CD14-positive monocyte (primary cell): Measurements from ENCODE around the gene CYP17A1. TPM values are rescaled to one million over a fixed set of nuclear protein-coding genes. Genes with fewer than 3 reads are reported as not detected.

Experiments
- DNase-seq, 3 donors: peaks; one replicate each; pipeline ENCODE4 v3.0.0-alpha.2; 2011 to 2022
- H2AFZ ChIP-seq: 2 replicates; pipeline ENCODE4 v1.6.0; 2012; ENCODE audit warnings: mild to moderate bottlenecking, low read depth, low read length, inconsistent platforms; ENCODE audit not compliant: insufficient read depth, poor library complexity, severe bottlenecking
- H3K27ac ChIP-seq, 2 donors: 1 replicate in 1 of 2; 2 replicates in 1 of 2; pipeline ENCODE4 v1.5.1; 2012 to 2013; ENCODE audit warnings: low read length in 2 of 2, control low read depth in 1 of 2, inconsistent platforms in 1 of 2, low read depth in 1 of 2, mild to moderate bottlenecking in 1 of 2
- H3K27me3 ChIP-seq, 2 donors: one replicate each; pipeline versions ENCODE4 v1.6.0 to v1.6.1; 2011 to 2013; ENCODE audit warnings: low read length in 2 of 2; ENCODE audit not compliant: control insufficient read depth in 2 of 2, insufficient read depth in 2 of 2
- H3K36me3 ChIP-seq, 2 donors: replicated peaks in 1 of 2; 1 replicate in 1 of 2; 2 replicates in 1 of 2; pipeline versions ENCODE4 v1.5.1 to v1.6.1; 2012 to 2013; ENCODE audit warnings: low read length in 2 of 2, control low read depth in 1 of 2, inconsistent platforms in 1 of 2, mild to moderate bottlenecking in 1 of 2; ENCODE audit not compliant: insufficient read depth in 2 of 2, control insufficient read depth in 1 of 2
- H3K4me1 ChIP-seq, 2 donors: 1 replicate in 1 of 2; 2 replicates in 1 of 2; pipeline versions ENCODE4 v1.5.1 to v1.6.1; 2012 to 2013; ENCODE audit warnings: low read length in 2 of 2, control low read depth in 1 of 2, inconsistent platforms in 1 of 2, mild to moderate bottlenecking in 1 of 2, moderate library complexity in 1 of 2; ENCODE audit not compliant: insufficient read depth in 2 of 2, control insufficient read depth in 1 of 2
- H3K4me2 ChIP-seq: replicated peaks from 2 replicates; pipeline ENCODE3; 2012; ENCODE audit warnings: low read length, moderate library complexity, mild to moderate bottlenecking; ENCODE audit not compliant: poor library complexity, severe bottlenecking; ENCODE audit errors: extremely low read depth
- H3K4me3 ChIP-seq, 3 experiments: fragments of 200-600 bp in 1 of 3; sonication (generic) in 1 of 3; replicated peaks in 1 of 3; 1 replicate in 2 of 3; 2 replicates in 1 of 3; pipeline ENCODE4 v1.5.1; 2011 to 2013; ENCODE audit warnings: low read length in 3 of 3, mild to moderate bottlenecking in 3 of 3, control low read depth in 2 of 3, low read depth in 2 of 3, inconsistent platforms in 1 of 3, moderate library complexity in 1 of 3
- H3K79me2 ChIP-seq: 2 replicates; pipeline ENCODE4 v1.6.0; 2012; ENCODE audit warnings: mild to moderate bottlenecking, control low read depth, inconsistent platforms, low read length, moderate library complexity; ENCODE audit not compliant: insufficient read depth
- H3K9ac ChIP-seq: 2 replicates; pipeline ENCODE4 v1.6.0; 2017; ENCODE audit warnings: low read length, mild to moderate bottlenecking; ENCODE audit not compliant: insufficient read depth, poor library complexity, severe bottlenecking
- H3K9me3 ChIP-seq, 2 donors: replicated peaks in 1 of 2; 1 replicate in 1 of 2; 2 replicates in 1 of 2; pipeline versions ENCODE4 v1.5.1 to v1.6.1; 2012 to 2013; ENCODE audit warnings: low read length in 2 of 2, control low read depth in 1 of 2; ENCODE audit not compliant: control insufficient read depth in 1 of 2, insufficient read depth in 1 of 2
- H4K20me1 ChIP-seq: 2 replicates; pipeline ENCODE4 v1.6.0; 2012; ENCODE audit warnings: mild to moderate bottlenecking, low read length, control low read depth, moderate library complexity; ENCODE audit not compliant: insufficient read depth
- H3K27ac Mint-ChIP-seq, 7 donors: one replicate each; pipeline ENCODE4 v1.8.0; 2020; ENCODE audit warnings: mild to moderate bottlenecking in 7 of 7, mixed read lengths in 7 of 7, moderate library complexity in 6 of 7, inconsistent platforms in 2 of 7
- H3K27me3 Mint-ChIP-seq, 3 donors: one replicate each; pipeline ENCODE4 v1.8.0; 2021 to 2022; ENCODE audit warnings: low read depth in 3 of 3, mild to moderate bottlenecking in 3 of 3, mixed read lengths in 3 of 3, moderate library complexity in 3 of 3, inconsistent platforms in 1 of 3
- H3K36me3 Mint-ChIP-seq, 2 donors: one replicate each; pipeline ENCODE4 v1.8.0; 2020; ENCODE audit warnings: mixed read lengths in 2 of 2, inconsistent platforms in 1 of 2, mild to moderate bottlenecking in 1 of 2
- H3K4me1 Mint-ChIP-seq: one replicate; pipeline ENCODE4 v1.8.0; 2020; ENCODE audit warnings: mild to moderate bottlenecking, mixed read lengths
- H3K4me3 Mint-ChIP-seq, 2 donors: one replicate each; pipeline ENCODE4 v1.8.0; 2020; ENCODE audit warnings: mild to moderate bottlenecking in 2 of 2, mixed read lengths in 2 of 2, moderate library complexity in 1 of 2
- H3K9me3 Mint-ChIP-seq, 7 donors: one replicate each; pipeline ENCODE4 v1.8.0; 2020 to 2022; ENCODE audit warnings: mixed read lengths in 7 of 7, mild to moderate bottlenecking in 6 of 7, moderate library complexity in 6 of 7, inconsistent platforms in 2 of 7
- CTCF ChIP-seq: fragments of 200-600 bp; IDR thresholded peaks from one replicate; pipeline ENCODE4 v1.8.0; 2022; ENCODE audit warnings: antibody characterized with exemption, mild to moderate bottlenecking
- WGBS: methylation state at CpG from one replicate; pipeline ENCODE4 v1.1.5; 2013; ENCODE audit warnings: missing lambda C conversion rate; ENCODE audit not compliant: insufficient coverage; 5-methylcytosine and 5-hydroxymethylcytosine counted together
- intact Hi-C, 2 donors: fragments of 100-400 bp; cut with micrococcal nuclease; formaldehyde crosslinking; loops; one replicate each; pipeline versions ENCODE4 v1.15.0 to v1.15.1; 2023
- polyA plus RNA-seq, 3 donors: library from polyadenylated mRNA; depleted of rRNA in 1 of 3; unstranded in 2 of 3; stranded (reverse) in 1 of 3; fragments of 300-500 nt in 2 of 3; fragments of >200 nt in 1 of 3; fragmentation: Illumina TruSeq in 2 of 3; gene quantifications; 1 replicate in 2 of 3; 2 replicates in 1 of 3; pipeline ENCODE4 v1.2.3, GENCODE V29; 2012 to 2021

CYP17A1 gene
- polyA plus RNA-seq, 3 donors: 0.04 TPM; not detected in 2

- peaks cover 16% of the 10 kb centered on the region for H3K4me1 Mint-ChIP-seq
- no peak within 1 kb of the TSS for H3K4me2 ChIP-seq
Observed at GRCh38 chr10:102869258-102870198, 32.3 kb upstream of the CYP17A1 start, which contains the start of gene AS3MT. Gene AS3MT, plus strand, starts transcription at chr10:102869470. Its CDS starts 123 bp downstream, at chr10:102869593.

More at GRCh38 chr10:102869258-102870198, 32.3 kb upstream of the CYP17A1 start, which contains the start of gene AS3MT:
- peaks cover 21 to 31% of the 10 kb centered on the region in 2 donors for H3K36me3 Mint-ChIP-seq
- Histone ChIP-seq H3K9me3 (peaks cover 3 to 11% of the 10 kb centered on the region in 2 donors), H3K36me3 (peaks cover 0 to 2% of the 10 kb centered on the region in 2 donors), H3K4me1 (peaks cover 5 to 8% of the 10 kb centered on the region in 2 donors), H3K79me2 (no peaks in the 10 kb centered on the region), H2AFZ (no peak within 1 kb of the TSS), H3K27me3 (peaks cover 24 to 33% of the 10 kb centered on the region in 2 donors), H3K4me3 (no peak within 1 kb of the TSS), H4K20me1 (no peaks in the 10 kb centered on the region), H3K27ac (no peak within 1 kb of the TSS), H3K9ac (no peak within 1 kb of the TSS)
- intact Hi-C loops: no loop called here
- no peak for DNase-seq
- no peak for TF ChIP-seq CTCF
- 11% methylated on average over 42 of the region's 63 CpGs for WGBS
- H3K27ac Mint-ChIP-seq: no peak within 1 kb of the TSS
- peaks cover 0 to 10% (median 1%) of the 10 kb centered on the region in 7 donors for H3K9me3 Mint-ChIP-seq
- peaks cover 24 to 41% (median 32%) of the 10 kb centered on the region in 3 donors for H3K27me3 Mint-ChIP-seq
- H3K4me3 Mint-ChIP-seq: peak within 1 kb of the TSS; percentile 1 to 80
